Measurements from ENCODE around the gene VSIG4. TPM values are rescaled to one million over a fixed set of nuclear protein-coding genes. Genes with fewer than 3 reads are reported as not detected.

Gene VSIG4
- total RNA-seq, 3 donors from 2014 or later = 7.3 to 80.5 (median 79.9) TPM

DNA sequence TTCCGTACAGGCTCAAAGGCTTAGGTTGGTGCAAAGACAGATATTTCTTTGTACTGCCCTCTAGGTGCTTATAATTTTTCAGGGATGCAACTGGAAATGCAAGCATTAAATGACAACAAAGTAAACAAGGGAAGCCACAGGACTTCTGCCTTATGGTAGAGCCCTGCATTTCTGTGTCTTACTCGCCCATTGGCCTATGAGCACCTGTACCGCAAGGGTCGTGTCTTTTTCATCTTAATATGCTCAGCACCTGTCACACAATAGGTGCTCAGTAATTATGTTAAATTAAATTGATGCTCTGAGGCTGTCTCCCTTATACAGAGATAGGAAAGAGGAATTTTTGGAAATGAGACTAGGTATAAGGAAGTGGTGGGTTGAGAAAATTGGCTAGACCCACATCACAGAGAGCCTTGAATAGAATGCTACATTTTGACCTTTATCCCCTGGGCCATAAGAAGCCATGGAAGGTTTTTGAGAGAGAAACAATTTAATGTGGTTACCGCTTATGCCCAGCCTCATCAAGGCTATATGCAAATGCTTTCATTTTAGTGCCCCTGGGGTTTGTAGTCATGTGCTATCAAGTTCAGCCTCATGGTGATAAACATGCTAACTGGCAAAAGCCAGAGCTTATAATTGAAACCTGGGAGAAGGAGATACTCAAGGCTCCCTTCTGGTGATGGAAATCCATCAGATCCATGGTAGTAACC lies 16.3 kb downstream of the VSIG4 start:
- TF ChIP-seq CTCF (IDR thresholded peaks at IDR 0.05) = no peak
- no peaks in the 10 kb centered on the region for H3K9me3 ChIP-seq
- no peaks in the 10 kb centered on the region for H3K4me1 ChIP-seq (ENCODE audit: low read depth)
- ATAC-seq (no peak), DNase-seq (no peak)
- H3K36me3 ChIP-seq (ENCODE audit: low read depth) = no peaks in the 10 kb centered on the region
- intact Hi-C loops (cut with DNase I, micrococcal nuclease) = no loop called here
- no peak overlapping the region for H3K4me3 ChIP-seq

- Histone ChIP-seq H3K4me1 (ENCODE audit: low read depth) (no peaks in the 10 kb centered on the region), H3K36me3 (ENCODE audit: low read depth) (no peaks in the 10 kb centered on the region), H3K9me3 (no peaks in the 10 kb centered on the region), H3K4me3 (no peak overlapping the region)
- peak; percentile 15 for ATAC-seq
- intact Hi-C loops (cut with DNase I, micrococcal nuclease) = no loop called here
- TF ChIP-seq CTCF (IDR thresholded peaks at IDR 0.05) = no peak
- no peak for DNase-seq
These were observed 17.1 kb downstream of the VSIG4 start for GRCh38 chrX:66022632-66023384.

DNA sequence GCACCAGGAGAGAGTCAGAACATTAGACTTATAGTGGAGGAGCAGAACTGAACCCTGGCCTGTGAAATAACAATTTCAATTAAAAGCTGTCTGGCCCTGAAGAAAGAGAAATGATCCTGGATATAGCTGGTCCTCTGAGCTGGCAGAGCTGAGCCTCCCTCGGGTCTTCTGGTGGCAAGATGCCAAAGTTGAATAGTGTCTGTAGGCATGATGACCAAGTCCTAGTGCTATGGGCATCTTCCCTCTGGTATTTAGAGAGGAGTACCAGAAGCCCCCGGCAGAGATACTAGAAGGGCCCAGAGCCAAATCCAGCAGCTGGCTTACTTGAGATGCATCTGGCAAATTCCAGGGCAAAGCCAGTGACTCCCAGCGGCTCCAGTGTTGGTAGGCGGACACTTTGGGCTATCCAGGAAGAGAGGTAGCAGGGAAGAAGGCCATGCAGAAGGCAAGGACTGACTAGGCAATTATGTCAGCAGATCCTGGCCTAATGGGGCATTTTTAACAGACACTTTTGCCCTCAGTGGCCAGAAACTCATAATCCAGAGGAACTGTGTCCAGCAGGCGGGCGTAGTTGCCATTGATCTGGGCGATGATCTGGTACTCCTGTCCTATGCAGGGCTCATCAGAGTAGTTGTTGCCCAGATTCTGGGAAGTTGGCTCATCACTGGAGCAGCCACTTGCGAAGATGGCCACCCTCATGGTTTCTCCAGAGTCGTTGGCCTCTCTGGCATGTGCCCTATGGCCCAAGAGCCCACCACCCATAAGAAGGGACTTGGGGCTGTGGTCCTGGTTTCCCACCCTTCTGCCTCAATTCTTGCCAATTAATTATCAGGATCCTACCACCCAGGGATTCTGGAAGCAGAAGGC lies 17.9 kb downstream of the VSIG4 start:
- no peaks in the 10 kb centered on the region for H3K9me3 ChIP-seq
- H3K4me3 ChIP-seq = no peak overlapping the region
- DNase-seq (no peak), ATAC-seq (no peak)
- H3K4me1 ChIP-seq (ENCODE audit: low read depth) = no peaks in the 10 kb centered on the region
- no peaks in the 10 kb centered on the region for H3K36me3 ChIP-seq (ENCODE audit: low read depth)
- intact Hi-C loops (cut with DNase I, micrococcal nuclease) = no loop called here
- TF ChIP-seq CTCF (IDR thresholded peaks at IDR 0.05) = no peak

- no peak for ATAC-seq
- Histone ChIP-seq H3K4me3 (no peak overlapping the region), H3K9me3 (no peaks in the 10 kb centered on the region), H3K36me3 (ENCODE audit: low read depth) (no peaks in the 10 kb centered on the region), H3K4me1 (ENCODE audit: low read depth) (no peaks in the 10 kb centered on the region)
- no peak for TF ChIP-seq CTCF (IDR thresholded peaks at IDR 0.05)
- intact Hi-C loops (cut with DNase I, micrococcal nuclease) = no loop called here
- DNase-seq = no peak
These were observed 18.5 kb downstream of the VSIG4 start for GRCh38 chrX:66021401-66021764.

GRCh38 chrX:66020631-66021334 lies 19.1 kb downstream of the VSIG4 start:
- Histone ChIP-seq H3K36me3 (ENCODE audit: low read depth) (no peaks in the 10 kb centered on the region), H3K9me3 (no peaks in the 10 kb centered on the region), H3K4me3 (no peak overlapping the region), H3K4me1 (ENCODE audit: low read depth) (no peaks in the 10 kb centered on the region)
- ATAC-seq (no peak), DNase-seq (no peak)
- intact Hi-C loops (cut with DNase I, micrococcal nuclease) = no loop called here
- TF ChIP-seq CTCF (IDR thresholded peaks at IDR 0.05) = no peak

Measured in mucosa of descending colon (tissue), 3 donors.